Stimulated activated CD8-positive, alpha-beta memory T cell treated with anti-CD3 and anti-CD28 coated beads, Interleukin-2, amount 100 ng/mL, for 48 hours (primary cell): ENCODE data around the gene TTC21B.

Source experiments
- DNase-seq, 2 donors: peaks; one replicate each; pipeline ENCODE4 v3.0.0-alpha.2; 2020; ENCODE audit warnings: low read depth in 2 of 2

TTC21B gene

GRCh38 chr2:165924946-165925345, 28.6 kb downstream of the TTC21B start:
- no peak for DNase-seq

GRCh38 chr2:165920748-165921147, 32.8 kb downstream of the TTC21B start:
- DNase-seq: no peak

- no peak for DNase-seq
Observed at GRCh38 chr2:165913636-165914035, 39.9 kb downstream of the TTC21B start.

- no peak for DNase-seq
Observed at GRCh38 chr2:165911981-165912380, 41.6 kb downstream of the TTC21B start.

- DNase-seq: no peak
Observed at GRCh38 chr2:165911231-165911630, 42.3 kb downstream of the TTC21B start.

- DNase-seq: no peak
Observed at GRCh38 chr2:165909466-165909865, 44.1 kb downstream of the TTC21B start.

GRCh38 chr2:165905854-165906253, 47.7 kb downstream of the TTC21B start:
- no peak for DNase-seq

- DNase-seq: no peak
Observed at GRCh38 chr2:165905269-165905668, 48.3 kb downstream of the TTC21B start.

- DNase-seq: no peak
Observed at GRCh38 chr2:165904432-165904831, 49.1 kb downstream of the TTC21B start.

- no peak for DNase-seq
Observed at GRCh38 chr2:165903406-165903805, 50.2 kb downstream of the TTC21B start.

- no peak for DNase-seq
Observed at GRCh38 chr2:165902934-165903333, 50.6 kb downstream of the TTC21B start.

- DNase-seq: no peak
Observed at GRCh38 chr2:165901620-165902298, 51.8 kb downstream of the TTC21B start.

GRCh38 chr2:165899311-165899710, 54.3 kb downstream of the TTC21B start:
- DNase-seq: no peak

- no peak for DNase-seq
Observed at GRCh38 chr2:165898381-165898780, 55.2 kb downstream of the TTC21B start.

- no peak for DNase-seq
Observed at GRCh38 chr2:165897726-165898125, 55.9 kb downstream of the TTC21B start.

GRCh38 chr2:165897074-165897473, 56.5 kb downstream of the TTC21B start:
- DNase-seq: no peak

- DNase-seq: no peak
Observed at GRCh38 chr2:165895974-165896373, 57.6 kb downstream of the TTC21B start.

GRCh38 chr2:165893556-165893955, 60.0 kb downstream of the TTC21B start:
- no peak for DNase-seq

GRCh38 chr2:165892526-165892925, 61.0 kb downstream of the TTC21B start:
- no peak for DNase-seq

- no peak for DNase-seq
Observed at GRCh38 chr2:165891943-165892342, 61.6 kb downstream of the TTC21B start.

- DNase-seq: no peak
Observed at GRCh38 chr2:165891345-165891744, 62.2 kb downstream of the TTC21B start.

GRCh38 chr2:165889798-165890197, 63.8 kb downstream of the TTC21B start:
- no peak for DNase-seq

- DNase-seq: no peak
Observed at GRCh38 chr2:165889158-165889557, 64.4 kb downstream of the TTC21B start.

- no peak for DNase-seq
Observed at GRCh38 chr2:165888171-165888570, 65.4 kb downstream of the TTC21B start.
